ENCODE data around the gene GNG7.

DNA sequence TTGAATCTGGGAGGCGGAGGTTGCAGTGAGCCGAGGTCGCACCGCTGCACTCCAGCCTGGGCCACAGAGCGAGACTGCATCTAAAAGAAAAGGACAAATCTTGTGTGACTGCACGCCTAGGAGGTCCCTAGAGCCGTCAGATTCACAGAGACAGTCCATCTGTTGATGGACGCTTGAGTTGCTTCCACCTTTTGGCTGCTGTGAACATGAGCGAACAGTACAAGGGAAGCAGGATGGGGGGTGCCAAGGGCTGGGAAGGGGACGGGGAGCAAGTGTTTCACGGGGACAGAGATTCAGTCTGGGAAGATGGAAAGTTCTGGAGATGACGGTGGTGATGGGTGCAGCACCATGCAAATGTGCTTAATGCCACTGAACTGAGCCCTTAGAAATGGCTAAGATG, 78.7 kb downstream of the GNG7 start:
- TF ChIP-seq HMGA2 (CRISPR knock-in tag; IDR thresholded peaks at IDR 0.05), result no peak
- TF ChIP-seq, protein P1, sequence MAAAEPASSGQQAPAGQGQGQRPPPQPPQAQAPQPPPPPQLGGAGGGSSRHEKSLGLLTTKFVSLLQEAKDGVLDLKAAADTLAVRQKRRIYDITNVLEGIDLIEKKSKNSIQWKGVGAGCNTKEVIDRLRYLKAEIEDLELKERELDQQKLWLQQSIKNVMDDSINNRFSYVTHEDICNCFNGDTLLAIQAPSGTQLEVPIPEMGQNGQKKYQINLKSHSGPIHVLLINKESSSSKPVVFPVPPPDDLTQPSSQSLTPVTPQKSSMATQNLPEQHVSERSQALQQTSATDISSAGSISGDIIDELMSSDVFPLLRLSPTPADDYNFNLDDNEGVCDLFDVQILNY (CRISPR knock-in tag; IDR thresholded peaks at IDR 0.05), result no peak
- TF ChIP-seq NR3C1 (CRISPR knock-in tag; conservative IDR thresholded peaks at IDR 0.05; ENCODE audit: low read depth), result no peak
- TF ChIP-seq, protein P2, sequence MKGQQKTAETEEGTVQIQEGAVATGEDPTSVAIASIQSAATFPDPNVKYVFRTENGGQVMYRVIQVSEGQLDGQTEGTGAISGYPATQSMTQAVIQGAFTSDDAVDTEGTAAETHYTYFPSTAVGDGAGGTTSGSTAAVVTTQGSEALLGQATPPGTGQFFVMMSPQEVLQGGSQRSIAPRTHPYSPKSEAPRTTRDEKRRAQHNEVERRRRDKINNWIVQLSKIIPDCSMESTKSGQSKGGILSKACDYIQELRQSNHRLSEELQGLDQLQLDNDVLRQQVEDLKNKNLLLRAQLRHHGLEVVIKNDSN (CRISPR knock-in tag; IDR thresholded peaks at IDR 0.05), result no peak
- TF ChIP-seq, protein P3, sequence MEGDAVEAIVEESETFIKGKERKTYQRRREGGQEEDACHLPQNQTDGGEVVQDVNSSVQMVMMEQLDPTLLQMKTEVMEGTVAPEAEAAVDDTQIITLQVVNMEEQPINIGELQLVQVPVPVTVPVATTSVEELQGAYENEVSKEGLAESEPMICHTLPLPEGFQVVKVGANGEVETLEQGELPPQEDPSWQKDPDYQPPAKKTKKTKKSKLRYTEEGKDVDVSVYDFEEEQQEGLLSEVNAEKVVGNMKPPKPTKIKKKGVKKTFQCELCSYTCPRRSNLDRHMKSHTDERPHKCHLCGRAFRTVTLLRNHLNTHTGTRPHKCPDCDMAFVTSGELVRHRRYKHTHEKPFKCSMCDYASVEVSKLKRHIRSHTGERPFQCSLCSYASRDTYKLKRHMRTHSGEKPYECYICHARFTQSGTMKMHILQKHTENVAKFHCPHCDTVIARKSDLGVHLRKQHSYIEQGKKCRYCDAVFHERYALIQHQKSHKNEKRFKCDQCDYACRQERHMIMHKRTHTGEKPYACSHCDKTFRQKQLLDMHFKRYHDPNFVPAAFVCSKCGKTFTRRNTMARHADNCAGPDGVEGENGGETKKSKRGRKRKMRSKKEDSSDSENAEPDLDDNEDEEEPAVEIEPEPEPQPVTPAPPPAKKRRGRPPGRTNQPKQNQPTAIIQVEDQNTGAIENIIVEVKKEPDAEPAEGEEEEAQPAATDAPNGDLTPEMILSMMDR (IDR thresholded peaks at IDR 0.05), result no peak
- TF ChIP-seq EMX1 (CRISPR knock-in tag; IDR thresholded peaks at IDR 0.05), result no peak
- no peak for TF ChIP-seq ZNF423 (CRISPR knock-in tag; IDR thresholded peaks at IDR 0.05)
- TF ChIP-seq, protein P4, sequence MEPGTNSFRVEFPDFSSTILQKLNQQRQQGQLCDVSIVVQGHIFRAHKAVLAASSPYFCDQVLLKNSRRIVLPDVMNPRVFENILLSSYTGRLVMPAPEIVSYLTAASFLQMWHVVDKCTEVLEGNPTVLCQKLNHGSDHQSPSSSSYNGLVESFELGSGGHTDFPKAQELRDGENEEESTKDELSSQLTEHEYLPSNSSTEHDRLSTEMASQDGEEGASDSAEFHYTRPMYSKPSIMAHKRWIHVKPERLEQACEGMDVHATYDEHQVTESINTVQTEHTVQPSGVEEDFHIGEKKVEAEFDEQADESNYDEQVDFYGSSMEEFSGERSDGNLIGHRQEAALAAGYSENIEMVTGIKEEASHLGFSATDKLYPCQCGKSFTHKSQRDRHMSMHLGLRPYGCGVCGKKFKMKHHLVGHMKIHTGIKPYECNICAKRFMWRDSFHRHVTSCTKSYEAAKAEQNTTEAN (CRISPR knock-in tag; IDR thresholded peaks at IDR 0.05), result no peak
- TF ChIP-seq, protein P5, sequence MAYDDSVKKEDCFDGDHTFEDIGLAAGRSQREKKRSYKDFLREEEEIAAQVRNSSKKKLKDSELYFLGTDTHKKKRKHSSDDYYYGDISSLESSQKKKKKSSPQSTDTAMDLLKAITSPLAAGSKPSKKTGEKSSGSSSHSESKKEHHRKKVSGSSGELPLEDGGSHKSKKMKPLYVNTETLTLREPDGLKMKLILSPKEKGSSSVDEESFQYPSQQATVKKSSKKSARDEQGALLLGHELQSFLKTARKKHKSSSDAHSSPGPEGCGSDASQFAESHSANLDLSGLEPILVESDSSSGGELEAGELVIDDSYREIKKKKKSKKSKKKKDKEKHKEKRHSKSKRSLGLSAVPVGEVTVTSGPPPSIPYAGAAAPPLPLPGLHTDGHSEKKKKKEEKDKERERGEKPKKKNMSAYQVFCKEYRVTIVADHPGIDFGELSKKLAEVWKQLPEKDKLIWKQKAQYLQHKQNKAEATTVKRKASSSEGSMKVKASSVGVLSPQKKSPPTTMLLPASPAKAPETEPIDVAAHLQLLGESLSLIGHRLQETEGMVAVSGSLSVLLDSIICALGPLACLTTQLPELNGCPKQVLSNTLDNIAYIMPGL (CRISPR knock-in tag; IDR thresholded peaks at IDR 0.05), result no peak
- TF ChIP-seq, protein P6, sequence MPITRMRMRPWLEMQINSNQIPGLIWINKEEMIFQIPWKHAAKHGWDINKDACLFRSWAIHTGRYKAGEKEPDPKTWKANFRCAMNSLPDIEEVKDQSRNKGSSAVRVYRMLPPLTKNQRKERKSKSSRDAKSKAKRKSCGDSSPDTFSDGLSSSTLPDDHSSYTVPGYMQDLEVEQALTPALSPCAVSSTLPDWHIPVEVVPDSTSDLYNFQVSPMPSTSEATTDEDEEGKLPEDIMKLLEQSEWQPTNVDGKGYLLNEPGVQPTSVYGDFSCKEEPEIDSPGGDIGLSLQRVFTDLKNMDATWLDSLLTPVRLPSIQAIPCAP (CRISPR knock-in tag; IDR thresholded peaks at IDR 0.05), result no peak
- TF ChIP-seq, protein P7, sequence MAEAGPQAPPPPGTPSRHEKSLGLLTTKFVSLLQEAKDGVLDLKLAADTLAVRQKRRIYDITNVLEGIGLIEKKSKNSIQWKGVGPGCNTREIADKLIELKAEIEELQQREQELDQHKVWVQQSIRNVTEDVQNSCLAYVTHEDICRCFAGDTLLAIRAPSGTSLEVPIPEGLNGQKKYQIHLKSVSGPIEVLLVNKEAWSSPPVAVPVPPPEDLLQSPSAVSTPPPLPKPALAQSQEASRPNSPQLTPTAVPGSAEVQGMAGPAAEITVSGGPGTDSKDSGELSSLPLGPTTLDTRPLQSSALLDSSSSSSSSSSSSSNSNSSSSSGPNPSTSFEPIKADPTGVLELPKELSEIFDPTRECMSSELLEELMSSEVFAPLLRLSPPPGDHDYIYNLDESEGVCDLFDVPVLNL (CRISPR knock-in tag; IDR thresholded peaks at IDR 0.05; ENCODE audit: borderline replicate concordance, low read depth), result no peak

All from WTC11 (cell line).